ENCODE measurements around the gene OSM. TPM values are rescaled to one million over a fixed set of nuclear protein-coding genes. Genes with fewer than 3 reads are reported as not detected.

Gene OSM
- total and polyA plus RNA-seq, 2 experiments from 2014 or later = not detected

GRCh38 chr22:30292069-30292970 is 25.7 kb upstream of the OSM start:
- no peak overlapping the region for H3K27ac ChIP-seq
- 95 to 97% methylated on average over 14 to 17 of the region's 18 CpGs for WGBS, 2 experiments (ENCODE audit: low coverage in 1 of 2, low lambda C conversion rate in 2 of 2, missing lambda C conversion rate in 2 of 2)
- no peak overlapping the region for H2AFZ ChIP-seq
- H3K4me3 ChIP-seq = no peak overlapping the region
- H3K36me3 ChIP-seq (ENCODE audit: low read depth) = peaks cover 4% of the 10 kb centered on the region; the same call in 1 of the 2 replicates
- in situ Hi-C loops (cut with MboI) = no loop called here
- H3K27me3 ChIP-seq (replicated peaks; ENCODE audit: insufficient read depth) = no peaks in the 10 kb centered on the region
- TF ChIP-seq EZH2 (IDR thresholded peaks at IDR 0.05; ENCODE audit: insufficient read depth, poor library complexity, severe bottlenecking) (no peak), EZH2phosphoT487 (IDR thresholded peaks at IDR 0.05; ENCODE audit: insufficient read depth, low read depth) (no peak)
- H3K9ac ChIP-seq = no peak overlapping the region
- H3K79me2 ChIP-seq (ENCODE audit: insufficient read depth) = no peaks in the 10 kb centered on the region; the same call in 1 of the 2 replicates
- no peak for DNase-seq
- H3F3A ChIP-seq (ENCODE audit: insufficient read depth) = peaks cover 17% of the 10 kb centered on the region
- no peak overlapping the region for H3K4me2 ChIP-seq (ENCODE audit: unreplicated experiment)
- no peaks in the 10 kb centered on the region for H3K9me2 ChIP-seq (ENCODE audit: insufficient read depth)
- H3K4me1 ChIP-seq (ENCODE audit: insufficient read depth) = peaks cover 20% of the 10 kb centered on the region
- H4K20me1 ChIP-seq (ENCODE audit: insufficient read depth) = no peaks in the 10 kb centered on the region
- H3K9me3 ChIP-seq (ENCODE audit: low read depth) = no peaks in the 10 kb centered on the region

GRCh38 chr22:30291058-30291892 is 24.6 kb upstream of the OSM start:
- in situ Hi-C loops (cut with MboI) = no loop called here
- H3K4me1 ChIP-seq (ENCODE audit: insufficient read depth) = peaks cover 20% of the 10 kb centered on the region
- H3K27me3 ChIP-seq (replicated peaks; ENCODE audit: insufficient read depth) = no peaks in the 10 kb centered on the region
- H3K36me3 ChIP-seq (ENCODE audit: low read depth) = peaks cover 1% of the 10 kb centered on the region; the same call in 1 of the 2 replicates
- H3K27ac ChIP-seq = no peak overlapping the region
- H3K9me3 ChIP-seq (ENCODE audit: low read depth) = no peaks in the 10 kb centered on the region
- H3K9me2 ChIP-seq (ENCODE audit: insufficient read depth) = no peaks in the 10 kb centered on the region
- no peak overlapping the region for H3K4me2 ChIP-seq (ENCODE audit: unreplicated experiment)
- 68 to 71% methylated on average over 12 to 13 of the region's 13 CpGs for WGBS, 2 experiments (ENCODE audit: low coverage in 1 of 2, low lambda C conversion rate in 2 of 2, missing lambda C conversion rate in 2 of 2)
- no peak overlapping the region for H3K4me3 ChIP-seq
- no peaks in the 10 kb centered on the region; the same call in 1 of the 2 replicates for H3K79me2 ChIP-seq (ENCODE audit: insufficient read depth)
- no peaks in the 10 kb centered on the region for H4K20me1 ChIP-seq (ENCODE audit: insufficient read depth)
- H2AFZ ChIP-seq = no peak overlapping the region
- peak; percentile 52 for DNase-seq
- peaks cover 17% of the 10 kb centered on the region for H3F3A ChIP-seq (ENCODE audit: insufficient read depth)
- H3K9ac ChIP-seq = no peak overlapping the region
- TF ChIP-seq EZH2phosphoT487 (IDR thresholded peaks at IDR 0.05; ENCODE audit: insufficient read depth, low read depth) (no peak), EZH2 (IDR thresholded peaks at IDR 0.05; ENCODE audit: insufficient read depth, poor library complexity, severe bottlenecking) (no peak)

- H3K27me3 ChIP-seq (replicated peaks; ENCODE audit: insufficient read depth) = no peaks in the 10 kb centered on the region
- H3K79me2 ChIP-seq (ENCODE audit: insufficient read depth) = no peaks in the 10 kb centered on the region
- no peaks in the 10 kb centered on the region for H4K20me1 ChIP-seq (ENCODE audit: insufficient read depth)
- H3K9me2 ChIP-seq (ENCODE audit: insufficient read depth) = no peaks in the 10 kb centered on the region
- in situ Hi-C loops (cut with MboI) = no loop called here
- peaks cover 17% of the 10 kb centered on the region for H3F3A ChIP-seq (ENCODE audit: insufficient read depth)
- peak overlapping the region; percentile 35; the same call in 1 of the 2 replicates for H3K9ac ChIP-seq
- H3K9me3 ChIP-seq (ENCODE audit: low read depth) = no peaks in the 10 kb centered on the region
- H3K4me3 ChIP-seq = no peak overlapping the region
- H2AFZ ChIP-seq = no peak overlapping the region
- H3K4me2 ChIP-seq (ENCODE audit: unreplicated experiment) = no peak overlapping the region
- TF ChIP-seq EZH2phosphoT487 (IDR thresholded peaks at IDR 0.05; ENCODE audit: insufficient read depth, low read depth) (no peak), EZH2 (IDR thresholded peaks at IDR 0.05; ENCODE audit: insufficient read depth, poor library complexity, severe bottlenecking) (no peak)
- H3K36me3 ChIP-seq (ENCODE audit: low read depth) = no peaks in the 10 kb centered on the region; the same call in 1 of the 2 replicates
- peak; percentile 59 for DNase-seq
- peak overlapping the region; percentile 14; the same call in 1 of the 2 replicates for H3K27ac ChIP-seq
- H3K4me1 ChIP-seq (ENCODE audit: insufficient read depth) = peaks cover 20% of the 10 kb centered on the region
- WGBS, 2 experiments (ENCODE audit: low coverage in 1 of 2, low lambda C conversion rate in 2 of 2, missing lambda C conversion rate in 2 of 2) = 19 to 29% methylated on average over 3 of the region's 3 CpGs
These were observed 23.8 kb upstream of the OSM start for GRCh38 chr22:30290342-30291057.

- no peaks in the 10 kb centered on the region for H3K79me2 ChIP-seq (ENCODE audit: insufficient read depth)
- peak overlapping the region; percentile 75 for H3K4me2 ChIP-seq (ENCODE audit: unreplicated experiment)
- no peaks in the 10 kb centered on the region for H3K27me3 ChIP-seq (replicated peaks; ENCODE audit: insufficient read depth)
- no peaks in the 10 kb centered on the region for H3K9me3 ChIP-seq (ENCODE audit: low read depth)
- no peaks in the 10 kb centered on the region; the same call in 1 of the 2 replicates for H3K36me3 ChIP-seq (ENCODE audit: low read depth)
- H4K20me1 ChIP-seq (ENCODE audit: insufficient read depth) = no peaks in the 10 kb centered on the region
- peaks cover 20% of the 10 kb centered on the region for H3K4me1 ChIP-seq (ENCODE audit: insufficient read depth)
- no peaks in the 10 kb centered on the region for H3K9me2 ChIP-seq (ENCODE audit: insufficient read depth)
- H3F3A ChIP-seq (ENCODE audit: insufficient read depth) = peaks cover 17% of the 10 kb centered on the region
- in situ Hi-C loops (cut with MboI) = loop anchor here (10.0 kb wide), 1 partner anchor 95 kb away; the partner anchor contains the start of gene RNF215
- DNase-seq = no peak
- WGBS, 2 experiments (ENCODE audit: low coverage in 1 of 2, low lambda C conversion rate in 2 of 2, missing lambda C conversion rate in 2 of 2) = 20 to 21% methylated on average over 12 of the region's 12 CpGs
- H3K4me3 ChIP-seq = peak overlapping the region; percentile 82
- no peak for TF ChIP-seq EZH2phosphoT487 (IDR thresholded peaks at IDR 0.05; ENCODE audit: insufficient read depth, low read depth)
- no peak for TF ChIP-seq EZH2 (IDR thresholded peaks at IDR 0.05; ENCODE audit: insufficient read depth, poor library complexity, severe bottlenecking)
- H2AFZ ChIP-seq = no peak overlapping the region
- H3K9ac ChIP-seq = peak overlapping the region; percentile 35
- H3K27ac ChIP-seq = peak overlapping the region; percentile 14; the same call in 1 of the 2 replicates
These were observed 23.3 kb upstream of the OSM start for GRCh38 chr22:30289980-30290313.
